ENCODE data around the gene CD244. TPM values are rescaled to one million over a fixed set of nuclear protein-coding genes. Genes with fewer than 3 reads are reported as not detected.

CD244 gene
- total RNA-seq, 1 experiment from 2014 or later: not detected

GRCh38 chr1:160850541-160850940 lies 12.1 kb downstream of the CD244 start:
- Mint-ChIP-seq H3K27ac (ENCODE audit: unreplicated experiment) (no peak overlapping the region), H3K36me3 (ENCODE audit: insufficient read depth, unreplicated experiment) (no peaks in the 10 kb centered on the region), H3K4me1 (ENCODE audit: low read depth, unreplicated experiment) (peaks cover under 1% of the 10 kb centered on the region), H3K9me3 (ENCODE audit: low read depth, unreplicated experiment) (peaks cover 2% of the 10 kb centered on the region), H3K27me3 (ENCODE audit: unreplicated experiment) (peaks cover 19% of the 10 kb centered on the region), H3K4me3 (ENCODE audit: low read depth, unreplicated experiment) (no peak overlapping the region)
- CTCF ChIA-PET: interaction anchor here (1.0 kb wide), 1 partner anchor 102 kb away, joined by 3 read pairs; no protein-coding TSS in a partner anchor
- no peak for DNase-seq
- intact Hi-C loops (cut with micrococcal nuclease; ENCODE audit: unreplicated experiment): no loop called here
- BruUV-seq (replicated peaks): no TSS peak
- no peak for TF ChIP-seq CTCF (IDR thresholded peaks at IDR 0.05; ENCODE audit: unreplicated experiment)

- DNase-seq: no peak
- BruUV-seq (replicated peaks): no TSS peak
- H3K27me3 Mint-ChIP-seq (ENCODE audit: unreplicated experiment): peaks cover 19% of the 10 kb centered on the region
- H3K36me3 Mint-ChIP-seq (ENCODE audit: insufficient read depth, unreplicated experiment): no peaks in the 10 kb centered on the region
- TF ChIP-seq CTCF (IDR thresholded peaks at IDR 0.05; ENCODE audit: unreplicated experiment): no peak
- H3K4me1 Mint-ChIP-seq (ENCODE audit: low read depth, unreplicated experiment): peaks cover 28% of the 10 kb centered on the region
- H3K9me3 Mint-ChIP-seq (ENCODE audit: low read depth, unreplicated experiment): peaks cover 5% of the 10 kb centered on the region
- H3K27ac Mint-ChIP-seq (ENCODE audit: unreplicated experiment): no peak overlapping the region
- intact Hi-C loops (cut with micrococcal nuclease; ENCODE audit: unreplicated experiment): no loop called here
- no peak overlapping the region for H3K4me3 Mint-ChIP-seq (ENCODE audit: low read depth, unreplicated experiment)
- CTCF ChIA-PET: no interaction called here
These were observed 16.4 kb downstream of the CD244 start for GRCh38 chr1:160846281-160846680.

- Mint-ChIP-seq H3K4me1 (ENCODE audit: low read depth, unreplicated experiment) (peaks cover 28% of the 10 kb centered on the region), H3K9me3 (ENCODE audit: low read depth, unreplicated experiment) (peaks cover 5% of the 10 kb centered on the region), H3K27ac (ENCODE audit: unreplicated experiment) (peak overlapping the region; percentile 51), H3K4me3 (ENCODE audit: low read depth, unreplicated experiment) (no peak overlapping the region), H3K27me3 (ENCODE audit: unreplicated experiment) (peaks cover 19% of the 10 kb centered on the region), H3K36me3 (ENCODE audit: insufficient read depth, unreplicated experiment) (no peaks in the 10 kb centered on the region)
- CTCF ChIA-PET: no interaction called here
- peak; percentile 28 for DNase-seq
- no TSS peak for BruUV-seq (replicated peaks)
- no peak for TF ChIP-seq CTCF (IDR thresholded peaks at IDR 0.05; ENCODE audit: unreplicated experiment)
- intact Hi-C loops (cut with micrococcal nuclease; ENCODE audit: unreplicated experiment): no loop called here
These were observed 18.0 kb downstream of the CD244 start for GRCh38 chr1:160844447-160845232.

GRCh38 chr1:160841079-160841478 lies 21.6 kb downstream of the CD244 start:
- no peak for TF ChIP-seq CTCF (IDR thresholded peaks at IDR 0.05; ENCODE audit: unreplicated experiment)
- intact Hi-C loops (cut with micrococcal nuclease; ENCODE audit: unreplicated experiment): no loop called here
- no TSS peak for BruUV-seq (replicated peaks)
- peaks cover 3% of the 10 kb centered on the region for H3K9me3 Mint-ChIP-seq (ENCODE audit: low read depth, unreplicated experiment)
- DNase-seq: no peak
- no peak overlapping the region for H3K4me3 Mint-ChIP-seq (ENCODE audit: low read depth, unreplicated experiment)
- CTCF ChIA-PET: no interaction called here
- H3K27me3 Mint-ChIP-seq (ENCODE audit: unreplicated experiment): no peaks in the 10 kb centered on the region
- peaks cover 59% of the 10 kb centered on the region for H3K4me1 Mint-ChIP-seq (ENCODE audit: low read depth, unreplicated experiment)
- no peak overlapping the region for H3K27ac Mint-ChIP-seq (ENCODE audit: unreplicated experiment)
- no peaks in the 10 kb centered on the region for H3K36me3 Mint-ChIP-seq (ENCODE audit: insufficient read depth, unreplicated experiment)
